A549 treated with Hydrocortisone at 1 μM for 4 hours (cell line): ENCODE data around the gene ELFN2. TPM values are rescaled to one million over a fixed set of nuclear protein-coding genes. Genes with fewer than 3 reads are reported as not detected.

Experiments used
- total RNA-seq: library from RNA; stranded (reverse); fragments of 200-300 nt; extraction: Qiagen RNA extraction; gene quantifications from 5 replicates; pipeline ENCODE4 v1.2.3, GENCODE V29; 2022

ELFN2 gene
- total RNA-seq: 5.8 to 6.7 TPM (median 6.2 TPM) in 5 replicates

DNA sequence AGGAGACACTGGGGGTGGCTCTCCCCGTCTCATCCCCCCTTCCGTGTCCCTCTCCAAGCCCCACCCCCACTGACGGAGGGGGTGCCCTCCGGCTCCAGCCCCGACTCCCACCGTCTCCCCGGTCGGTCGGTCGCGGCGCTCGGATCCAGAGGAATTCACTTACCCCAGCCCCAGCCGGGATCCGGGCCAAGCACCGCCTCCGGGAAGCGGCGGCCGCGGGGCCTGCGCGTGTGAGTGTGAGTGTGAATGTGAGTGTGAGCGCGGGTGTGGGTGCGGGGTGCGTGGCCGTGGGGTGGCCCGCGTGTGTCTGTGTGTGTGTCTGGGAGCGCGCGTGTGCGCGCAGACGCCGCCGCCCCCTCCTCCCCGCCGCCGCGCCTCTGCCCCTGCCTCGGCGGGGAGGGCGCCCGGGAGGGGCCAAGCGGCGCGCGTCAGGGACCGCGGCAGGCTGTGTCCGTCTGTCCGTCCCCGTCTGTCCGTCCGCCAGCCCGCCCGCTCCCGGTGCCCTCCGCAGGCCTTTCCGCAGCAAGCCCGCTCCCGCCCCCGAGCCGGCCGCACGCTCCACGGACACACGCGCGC is at the start of gene ELFN2:
Gene ELFN2 (minus strand): TSS at position 345 of the 576 bp plus-strand sequence. CDS start 51,945 bp downstream, outside the sequence.

Other genes starting within 250 kb of the ELFN2 start
- 8.7 to 12.6 TPM (median 11.5 TPM) in 5 replicates for gene C1QTNF6, start 239.2 kb downstream of the ELFN2 start, total RNA-seq
- not detected in 5 replicates for gene SSTR3, start 215.0 kb downstream of the ELFN2 start, total RNA-seq
- gene RAC2, start 183.2 kb downstream of the ELFN2 start, total RNA-seq: 0.09 to 0.25 TPM (median 0.21 TPM) in 5 replicates
- 0.53 to 1.5 TPM (median 0.74 TPM) in 5 replicates for gene CYTH4, start 145.0 kb downstream of the ELFN2 start, total RNA-seq
- gene MFNG, start 58.9 kb upstream of the ELFN2 start, total RNA-seq: 0.70 to 2.6 TPM (median 1.6 TPM) in 5 replicates
- gene CARD10, start 91.9 kb upstream of the ELFN2 start, total RNA-seq: 26.3 to 31.6 TPM (median 30.6 TPM) in 5 replicates
- gene CDC42EP1, start 133.0 kb upstream of the ELFN2 start, total RNA-seq: 24.7 to 33.4 TPM (median 31.0 TPM) in 5 replicates
- 0.22 to 0.28 TPM (median 0.23 TPM) in 3 of 5 replicates, not detected in the others for gene LGALS2, start 152.6 kb upstream of the ELFN2 start, total RNA-seq
- gene GGA1, start 181.4 kb upstream of the ELFN2 start, total RNA-seq: 19.6 to 22.4 TPM (median 22.0 TPM) in 5 replicates
- 1.3 to 2.0 TPM (median 1.8 TPM) in 5 replicates for gene SH3BP1, start 212.2 kb upstream of the ELFN2 start, total RNA-seq
- 12.8 to 17.5 TPM (median 16.2 TPM) in 5 replicates for gene PDXP, start 231.2 kb upstream of the ELFN2 start, total RNA-seq
- 1,132 to 1,345 TPM (median 1,296 TPM) in 5 replicates for gene LGALS1, start 248.2 kb upstream of the ELFN2 start, total RNA-seq